Bone marrow (tissue), 2 donors: ENCODE results near the gene KCNAB2.
"Not testable (repeated sequence)": the region's sequence is repeated elsewhere in the genome, so short reads cannot be mapped to it uniquely, and the experiment has no call there.

Experiments used
- DNase-seq, 2 donors: peaks; one replicate each; lab custom pipeline; 2025; lab: John Stamatoyannopoulos, UW

KCNAB2 gene

GRCh38 chr1:6056572-6056948 is 10.9 kb downstream of the KCNAB2 start:
- no peak for DNase-seq

- no peak for DNase-seq
Observed at GRCh38 chr1:6057170-6057845, 11.6 kb downstream of the KCNAB2 start.

GRCh38 chr1:6059866-6060265 is 14.2 kb downstream of the KCNAB2 start:
- no peak for DNase-seq

GRCh38 chr1:6062670-6063069 is 17.0 kb downstream of the KCNAB2 start:
- DNase-seq = no peak

- not testable (repeated sequence) for DNase-seq
Observed at GRCh38 chr1:6063532-6064053, 17.9 kb downstream of the KCNAB2 start.

GRCh38 chr1:6065093-6065858 is 19.6 kb downstream of the KCNAB2 start:
- no peak for DNase-seq

- DNase-seq = no peak
Observed at GRCh38 chr1:6066680-6067079, 21.0 kb downstream of the KCNAB2 start.

- no peak for DNase-seq
Observed at GRCh38 chr1:6068073-6068472, 22.4 kb downstream of the KCNAB2 start.

GRCh38 chr1:6068932-6069331 is 23.2 kb downstream of the KCNAB2 start:
- DNase-seq = no peak

GRCh38 chr1:6069573-6069972 is 23.9 kb downstream of the KCNAB2 start:
- DNase-seq = no peak

- DNase-seq = no peak
Observed at GRCh38 chr1:6070450-6070974, 24.8 kb downstream of the KCNAB2 start.

- no peak for DNase-seq
Observed at GRCh38 chr1:6071219-6071618, 25.5 kb downstream of the KCNAB2 start.

- DNase-seq = no peak
Observed at GRCh38 chr1:6072774-6073479, 27.2 kb downstream of the KCNAB2 start.

- DNase-seq = no peak
Observed at GRCh38 chr1:6073480-6074053, 27.9 kb downstream of the KCNAB2 start.

GRCh38 chr1:6074192-6074901 is 28.7 kb downstream of the KCNAB2 start:
- DNase-seq = no peak

GRCh38 chr1:6075748-6076147 is 30.1 kb downstream of the KCNAB2 start:
- DNase-seq = no peak

GRCh38 chr1:6077061-6077460 is 31.4 kb downstream of the KCNAB2 start:
- DNase-seq = not testable (repeated sequence)

- DNase-seq = no peak
Observed at GRCh38 chr1:6077506-6077905, 31.8 kb downstream of the KCNAB2 start.

- no peak for DNase-seq
Observed at GRCh38 chr1:6077919-6078318, 32.2 kb downstream of the KCNAB2 start.

GRCh38 chr1:6080469-6080868 is 34.8 kb downstream of the KCNAB2 start:
- no peak for DNase-seq

GRCh38 chr1:6081901-6082300 is 36.2 kb downstream of the KCNAB2 start:
- no peak for DNase-seq
